Measurements from ENCODE around the gene B2M. TPM values are rescaled to one million over a fixed set of nuclear protein-coding genes. Genes with fewer than 3 reads are reported as not detected.

Gene B2M
- total and polyA plus RNA-seq, 2 of the 13 experiments (the other 11 are each of a cell fraction or from before 2014, with no cell fraction given) = 784 to 857 TPM

DNA sequence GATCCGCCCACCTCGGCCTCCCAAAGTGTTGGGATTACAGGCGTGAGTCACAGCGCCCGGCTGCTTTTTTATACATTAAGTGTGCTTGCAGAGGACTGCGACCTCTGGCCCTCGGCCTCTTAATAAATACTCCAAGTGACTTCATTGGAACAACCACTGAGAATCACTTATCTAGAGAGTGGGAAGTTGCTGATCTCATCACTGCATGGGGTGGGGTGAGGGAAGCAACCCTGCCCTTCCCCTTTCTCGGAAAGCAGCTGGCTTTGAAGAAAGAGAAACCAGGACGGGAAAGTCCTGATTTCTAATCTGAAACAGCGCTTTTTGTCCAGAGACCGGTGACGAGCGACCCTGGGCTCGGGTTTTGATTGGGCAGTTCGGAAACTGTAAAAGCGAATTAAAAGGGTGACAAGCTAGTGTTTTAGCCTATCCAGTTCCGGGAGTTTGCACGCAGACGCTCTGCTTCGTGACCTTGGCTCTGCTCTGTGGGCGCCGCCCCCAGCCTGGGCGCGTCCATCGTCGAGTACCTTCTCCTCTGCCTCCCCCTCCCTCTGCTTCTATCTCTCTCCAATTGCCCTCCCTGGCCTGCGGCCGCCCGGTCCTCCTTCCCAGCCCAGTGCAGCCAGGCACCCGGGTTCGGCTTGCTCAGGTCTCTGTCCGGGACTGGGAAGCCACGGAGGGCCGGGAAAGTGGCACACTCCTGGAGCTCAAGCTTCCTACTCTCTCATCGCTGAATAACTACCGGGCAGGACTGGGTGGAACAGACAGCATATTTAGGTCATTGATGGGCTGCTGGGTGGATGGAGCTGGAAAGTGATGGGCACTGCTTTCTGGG lies 17.5 kb downstream of the B2M start (continued):
- peak; percentile 56; the same call in 1 of the 2 replicates for TF ChIP-seq ZNF274 (CRISPR knock-in tag; IDR thresholded peaks at IDR 0.05)
- TF ChIP-seq ZBTB21 (CRISPR knock-in tag; IDR thresholded peaks at IDR 0.05) = peak; percentile 70
- TF ChIP-seq ETV5 (CRISPR knock-in tag; IDR thresholded peaks at IDR 0.05; ENCODE audit: borderline replicate concordance) = peak; percentile 7; the same call in 1 of the 2 replicates
- peak; percentile 47 for TF ChIP-seq TFE3 (CRISPR knock-in tag; IDR thresholded peaks at IDR 0.05)
- no peak for TF ChIP-seq MEIS2 (CRISPR knock-in tag; IDR thresholded peaks at IDR 0.05)
- peak; percentile 72 for TF ChIP-seq ZNF777 (CRISPR knock-in tag; IDR thresholded peaks at IDR 0.05)
- peak; percentile 64; the same call in 1 of the 2 replicates for TF ChIP-seq ARID3A (IDR thresholded peaks at IDR 0.05; ENCODE audit: low read depth, low read length)
- TF ChIP-seq, protein P1, sequence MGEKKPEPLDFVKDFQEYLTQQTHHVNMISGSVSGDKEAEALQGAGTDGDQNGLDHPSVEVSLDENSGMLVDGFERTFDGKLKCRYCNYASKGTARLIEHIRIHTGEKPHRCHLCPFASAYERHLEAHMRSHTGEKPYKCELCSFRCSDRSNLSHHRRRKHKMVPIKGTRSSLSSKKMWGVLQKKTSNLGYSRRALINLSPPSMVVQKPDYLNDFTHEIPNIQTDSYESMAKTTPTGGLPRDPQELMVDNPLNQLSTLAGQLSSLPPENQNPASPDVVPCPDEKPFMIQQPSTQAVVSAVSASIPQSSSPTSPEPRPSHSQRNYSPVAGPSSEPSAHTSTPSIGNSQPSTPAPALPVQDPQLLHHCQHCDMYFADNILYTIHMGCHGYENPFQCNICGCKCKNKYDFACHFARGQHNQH (CRISPR knock-in tag; IDR thresholded peaks at IDR 0.05) = peak; percentile 55
- no peak for TF ChIP-seq ZNF143 (CRISPR knock-in tag; IDR thresholded peaks at IDR 0.05)
- TF ChIP-seq ZMYM4 (CRISPR knock-in tag; IDR thresholded peaks at IDR 0.05) = peak; percentile 74
- peak; percentile 85 for TF ChIP-seq SAP130 (CRISPR knock-in tag; IDR thresholded peaks at IDR 0.05; ENCODE audit: low read depth)
- peak; percentile 17 for TF ChIP-seq ZNF264 (CRISPR knock-in tag; IDR thresholded peaks at IDR 0.05)
- no peak for TF ChIP-seq KDM1A (CRISPR knock-in tag; IDR thresholded peaks at IDR 0.05)
- TF ChIP-seq TOPORS (CRISPR knock-in tag; IDR thresholded peaks at IDR 0.05) = no peak
- 0 out of 2 replicates have a peak, but pooled peaks have one; percentile 2 for TF ChIP-seq ZNF253 (CRISPR knock-in tag; IDR thresholded peaks at IDR 0.05; ENCODE audit: borderline replicate concordance)
- TF ChIP-seq DMAP1 (CRISPR knock-in tag; IDR thresholded peaks at IDR 0.05) = peak; percentile 66
- peak; percentile 45 for TF ChIP-seq THAP11 (CRISPR knock-in tag; IDR thresholded peaks at IDR 0.05)
- TF ChIP-seq POGZ (CRISPR knock-in tag; IDR thresholded peaks at IDR 0.05) = peak; percentile 72
- peak; percentile 38; the same call in 1 of the 2 replicates for TF ChIP-seq ZC3H4 (CRISPR knock-in tag; IDR thresholded peaks at IDR 0.05; ENCODE audit: borderline replicate concordance)
- TF ChIP-seq, protein P2, sequence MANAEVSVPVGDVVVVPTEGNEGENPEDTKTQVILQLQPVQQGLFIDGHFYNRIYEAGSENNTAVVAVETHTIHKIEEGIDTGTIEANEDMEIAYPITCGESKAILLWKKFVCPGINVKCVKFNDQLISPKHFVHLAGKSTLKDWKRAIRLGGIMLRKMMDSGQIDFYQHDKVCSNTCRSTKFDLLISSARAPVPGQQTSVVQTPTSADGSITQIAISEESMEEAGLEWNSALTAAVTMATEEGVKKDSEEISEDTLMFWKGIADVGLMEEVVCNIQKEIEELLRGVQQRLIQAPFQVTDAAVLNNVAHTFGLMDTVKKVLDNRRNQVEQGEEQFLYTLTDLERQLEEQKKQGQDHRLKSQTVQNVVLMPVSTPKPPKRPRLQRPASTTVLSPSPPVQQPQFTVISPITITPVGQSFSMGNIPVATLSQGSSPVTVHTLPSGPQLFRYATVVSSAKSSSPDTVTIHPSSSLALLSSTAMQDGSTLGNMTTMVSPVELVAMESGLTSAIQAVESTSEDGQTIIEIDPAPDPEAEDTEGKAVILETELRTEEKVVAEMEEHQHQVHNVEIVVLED (CRISPR knock-in tag; IDR thresholded peaks at IDR 0.05; ENCODE audit: borderline replicate concordance) = no peak
- peak; percentile 55 for TF ChIP-seq ZNF781 (CRISPR knock-in tag; IDR thresholded peaks at IDR 0.05; ENCODE audit: borderline replicate concordance, not compliant biosample characterization)
- peak; percentile 62; the same call in 1 of the 2 replicates for TF ChIP-seq ZNF704 (CRISPR knock-in tag; IDR thresholded peaks at IDR 0.05; ENCODE audit: borderline replicate concordance)
- peak; percentile 47; the same call in 1 of the 2 replicates for TF ChIP-seq HOXA3 (CRISPR knock-in tag; IDR thresholded peaks at IDR 0.05)
